NCI-H2196 (cell line): ENCODE data around the gene WNK4.
"Not testable (repeated sequence)": the region's sequence is repeated elsewhere in the genome, so short reads cannot be mapped to it uniquely, and the experiment has no call there.

Experiments
- DNase-seq: peaks from one replicate; lab custom pipeline; 2025; ENCODE audit not compliant: unreplicated experiment; lab: John Stamatoyannopoulos, UW

WNK4 gene

GRCh38 chr17:42769964-42770363 is 10.4 kb upstream of the WNK4 start:
- not testable (repeated sequence) for DNase-seq

DNA sequence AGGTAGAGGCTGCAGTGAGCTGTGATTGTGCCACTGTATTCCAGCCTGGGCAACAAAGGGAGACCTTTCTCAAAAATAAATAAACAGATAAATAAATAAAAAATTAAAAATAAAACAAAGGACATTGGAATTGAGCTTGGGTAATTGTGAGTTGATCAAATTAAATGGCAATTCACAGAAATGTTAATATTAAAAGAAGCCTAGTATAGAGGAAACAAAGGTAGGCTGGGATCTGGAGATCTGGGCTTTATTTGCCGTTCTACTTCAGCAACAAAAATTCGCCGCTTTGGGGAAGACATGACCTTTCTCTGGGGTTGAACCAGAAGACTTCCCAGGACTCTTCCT is 7.5 kb upstream of the WNK4 start:
- no peak for DNase-seq

DNA sequence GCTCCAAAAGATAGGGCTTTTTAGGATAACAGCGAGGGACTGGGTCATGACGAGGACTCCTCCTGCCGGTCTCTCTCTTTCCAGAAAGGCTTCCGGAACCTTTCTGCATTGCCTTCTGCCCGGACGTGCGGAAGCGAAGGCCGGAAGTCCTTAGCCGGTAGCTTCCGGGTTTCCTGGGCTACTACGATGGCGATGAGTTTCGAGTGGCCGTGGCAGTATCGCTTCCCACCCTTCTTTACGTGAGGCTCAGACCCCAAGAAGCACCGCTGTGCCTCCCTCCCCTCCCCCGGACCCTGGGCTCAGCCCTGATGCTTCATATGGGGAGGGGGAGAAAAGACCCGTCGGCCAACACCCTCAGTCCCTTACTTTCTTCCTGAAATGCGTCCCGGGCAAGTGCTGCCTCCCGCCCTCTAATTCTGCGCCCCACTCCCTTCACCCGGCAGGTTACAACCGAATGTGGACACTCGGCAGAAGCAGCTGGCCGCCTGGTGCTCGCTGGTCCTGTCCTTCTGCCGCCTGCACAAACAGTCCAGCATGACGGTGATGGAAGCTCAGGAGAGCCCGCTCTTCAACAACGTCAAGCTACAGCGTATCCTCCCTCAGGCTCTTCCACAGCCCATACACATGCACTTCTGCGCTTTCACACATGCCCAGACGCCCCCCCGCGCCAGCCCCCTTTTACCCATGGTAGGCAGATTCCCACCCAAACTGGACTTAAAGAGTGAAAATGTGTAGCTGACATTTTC is 6.9 kb upstream of the WNK4 start, which contains the start of gene VPS25:
VPS25 (plus strand) TSS at position 160 of the 746 bp plus-strand sequence; CDS start at position 187, 27 bp downstream.
- peak; percentile 57 for DNase-seq

- DNase-seq = no peak
Measured at GRCh38 chr17:42774066-42774745, 6.2 kb upstream of the WNK4 start.

GRCh38 chr17:42775534-42776098 is 4.8 kb upstream of the WNK4 start:
- DNase-seq = no peak

DNA sequence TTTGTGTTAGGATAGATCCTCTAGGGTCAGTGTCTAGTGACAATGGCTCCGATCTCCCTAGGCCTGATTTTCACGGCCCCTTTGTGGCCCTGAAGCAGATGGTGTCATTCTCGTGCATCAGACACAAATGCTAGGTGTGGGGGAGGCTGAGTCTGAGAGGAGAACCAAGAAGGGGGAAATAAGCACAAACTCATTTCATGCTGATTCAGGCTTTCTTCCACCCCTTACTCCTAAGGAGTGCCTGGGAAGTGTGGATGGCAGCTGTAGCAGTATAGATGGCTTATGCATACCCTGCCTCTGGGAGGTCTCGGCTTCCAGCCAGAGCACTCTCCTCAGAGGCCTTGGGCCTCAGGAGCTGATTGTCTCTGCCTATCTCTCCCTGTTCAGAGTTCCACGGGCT is 1.8 kb upstream of the WNK4 start:
- DNase-seq = no peak

DNA sequence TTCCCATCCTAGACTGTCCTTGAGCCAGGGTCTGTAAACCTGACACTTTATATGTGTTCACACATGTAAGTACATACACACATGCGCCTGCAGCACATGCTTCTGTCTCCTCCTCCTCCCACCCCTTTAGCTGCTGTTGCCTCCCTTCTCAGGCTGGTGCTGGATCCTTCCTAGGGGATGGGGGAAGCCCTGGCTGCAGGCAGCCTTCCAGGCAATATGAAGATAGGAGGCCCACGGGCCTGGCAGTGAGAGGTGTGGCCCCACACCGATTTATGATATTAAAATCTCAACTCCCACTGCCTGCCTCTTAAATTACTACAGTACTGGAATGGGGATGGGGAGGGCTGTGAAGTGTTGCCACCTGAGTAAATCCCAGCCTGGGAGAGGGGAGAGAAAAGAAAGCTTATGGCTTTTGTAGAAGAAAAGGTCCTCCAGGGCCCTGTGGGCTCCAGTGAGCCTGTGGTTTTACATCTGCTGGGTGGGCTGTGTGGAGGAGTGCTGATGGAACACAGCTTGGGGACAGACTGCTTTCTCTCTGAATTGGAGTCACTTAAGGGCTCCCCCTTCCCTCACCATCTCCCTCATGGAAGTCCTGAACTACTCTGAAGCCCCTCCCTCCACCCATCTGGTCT is 990 bp upstream of the WNK4 start:
- DNase-seq = no peak

DNA sequence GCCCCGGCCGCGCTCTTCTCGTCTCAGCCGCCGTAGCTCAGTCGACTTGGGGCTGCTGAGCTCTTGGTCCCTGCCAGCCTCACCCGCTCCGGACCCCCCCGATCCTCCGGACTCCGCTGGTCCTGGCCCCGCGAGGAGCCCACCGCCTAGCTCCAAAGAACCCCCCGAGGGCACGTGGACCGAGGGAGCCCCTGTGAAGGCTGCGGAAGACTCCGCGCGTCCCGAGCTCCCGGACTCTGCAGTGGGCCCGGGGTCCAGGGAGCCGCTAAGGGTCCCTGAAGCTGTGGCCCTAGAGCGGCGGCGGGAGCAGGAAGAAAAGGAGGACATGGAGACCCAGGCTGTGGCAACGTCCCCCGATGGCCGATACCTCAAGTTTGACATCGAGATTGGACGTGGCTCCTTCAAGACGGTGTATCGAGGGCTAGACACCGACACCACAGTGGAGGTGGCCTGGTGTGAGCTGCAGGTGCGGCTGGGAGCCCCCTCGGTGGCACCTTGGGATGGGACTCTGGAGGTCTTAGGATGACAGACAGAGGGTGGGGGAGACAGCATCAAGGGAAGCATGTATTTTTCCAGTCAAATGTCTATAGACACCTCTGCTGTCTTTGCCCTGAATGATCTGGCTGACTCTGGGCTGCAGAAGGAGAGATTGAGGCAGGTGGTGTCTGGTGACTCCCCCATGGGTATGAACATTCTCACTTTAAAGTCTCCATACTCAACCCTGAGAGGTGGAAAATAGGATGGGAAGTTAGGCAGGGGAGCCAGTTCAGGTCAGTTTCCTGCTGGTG is 635 bp downstream of the WNK4 start:
- DNase-seq = no peak

DNA sequence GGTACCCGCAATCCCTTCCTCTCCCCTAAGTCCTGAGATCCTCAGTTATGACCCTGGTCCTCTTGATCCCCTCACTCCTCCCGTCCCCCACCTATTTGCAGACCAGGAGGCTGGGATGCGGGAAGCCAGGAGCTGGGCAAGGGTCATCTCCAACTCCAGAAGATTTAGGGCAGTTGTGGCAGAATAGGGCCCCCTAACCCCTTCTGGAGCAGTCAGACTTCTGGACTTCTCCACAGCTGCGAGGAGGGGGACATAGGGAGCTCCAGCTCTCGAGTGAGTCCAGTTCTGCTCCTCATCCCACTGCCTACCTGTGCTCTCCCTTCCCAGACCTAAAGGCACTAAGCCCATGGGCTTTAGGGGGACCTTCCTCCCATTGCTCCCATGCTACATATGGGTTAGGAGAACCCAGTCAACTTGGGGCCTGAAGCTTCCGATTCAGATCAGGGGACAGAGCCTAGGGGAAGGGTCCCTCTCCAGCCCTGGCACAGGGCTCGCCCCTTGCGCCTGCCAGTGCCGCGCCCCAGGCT is 1.3 kb downstream of the WNK4 start:
- no peak for DNase-seq

GRCh38 chr17:42782166-42783061 is 2.0 kb downstream of the WNK4 start:
- no peak for DNase-seq

- no peak for DNase-seq
Measured at GRCh38 chr17:42783062-42783790, 2.8 kb downstream of the WNK4 start.

- no peak for DNase-seq
Measured at GRCh38 chr17:42783791-42784138, 3.4 kb downstream of the WNK4 start.

- DNase-seq = no peak
Measured at GRCh38 chr17:42784409-42784808, 4.0 kb downstream of the WNK4 start.

DNA sequence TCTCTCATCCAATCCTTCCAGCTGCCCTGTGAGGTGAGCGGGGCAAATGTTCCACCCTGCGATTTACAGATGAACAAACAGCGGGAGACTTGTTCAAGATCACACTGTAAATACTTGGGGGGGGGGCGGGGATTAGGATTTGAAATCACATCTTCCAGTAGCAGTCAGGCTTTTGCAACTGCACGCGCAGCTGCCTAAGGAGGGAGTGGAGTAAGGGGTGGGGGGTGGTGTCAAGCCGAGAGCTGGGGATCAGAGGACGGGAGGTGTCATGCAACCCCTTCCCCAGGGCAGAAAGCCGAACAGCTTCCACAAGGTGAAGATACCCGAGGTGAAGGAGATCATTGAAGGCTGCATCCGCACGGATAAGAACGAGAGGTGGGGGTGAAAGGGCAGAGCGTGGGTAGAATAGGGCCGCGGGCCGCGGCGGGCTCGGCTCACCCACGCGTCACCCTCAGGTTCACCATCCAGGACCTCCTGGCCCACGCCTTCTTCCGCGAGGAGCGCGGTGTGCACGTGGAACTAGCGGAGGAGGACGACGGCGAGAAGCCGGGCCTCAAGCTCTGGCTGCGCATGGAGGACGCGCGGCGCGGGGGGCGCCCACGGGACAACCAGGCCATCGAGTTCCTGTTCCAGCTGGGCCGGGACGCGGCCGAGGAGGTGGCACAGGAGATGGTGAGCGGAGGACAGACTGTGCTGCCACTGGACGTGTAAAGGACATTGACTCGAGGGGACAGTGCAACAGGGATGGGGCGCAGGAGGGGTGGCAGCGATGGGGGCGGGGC is 4.6 kb downstream of the WNK4 start:
- no peak for DNase-seq

DNA sequence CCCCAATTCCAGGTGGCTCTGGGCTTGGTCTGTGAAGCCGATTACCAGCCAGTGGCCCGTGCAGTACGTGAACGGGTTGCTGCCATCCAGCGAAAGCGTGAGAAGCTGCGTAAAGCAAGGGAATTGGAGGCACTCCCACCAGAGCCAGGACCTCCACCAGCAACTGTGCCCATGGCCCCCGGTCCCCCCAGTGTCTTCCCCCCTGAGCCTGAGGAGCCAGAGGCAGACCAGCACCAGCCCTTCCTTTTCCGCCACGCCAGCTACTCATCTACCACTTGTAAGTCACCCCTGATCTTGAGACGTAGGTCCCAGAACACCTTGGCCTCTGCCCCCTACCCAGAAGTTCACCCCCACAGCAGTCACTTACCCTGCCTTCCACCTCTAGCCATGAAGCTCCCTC is 6.9 kb downstream of the WNK4 start:
- DNase-seq = no peak

- DNase-seq = no peak
Measured at GRCh38 chr17:42791948-42792347, 11.5 kb downstream of the WNK4 start.

- DNase-seq = no peak
Measured at GRCh38 chr17:42792545-42792944, 12.1 kb downstream of the WNK4 start.

GRCh38 chr17:42795061-42795460 is 14.7 kb downstream of the WNK4 start:
- no peak for DNase-seq

DNA sequence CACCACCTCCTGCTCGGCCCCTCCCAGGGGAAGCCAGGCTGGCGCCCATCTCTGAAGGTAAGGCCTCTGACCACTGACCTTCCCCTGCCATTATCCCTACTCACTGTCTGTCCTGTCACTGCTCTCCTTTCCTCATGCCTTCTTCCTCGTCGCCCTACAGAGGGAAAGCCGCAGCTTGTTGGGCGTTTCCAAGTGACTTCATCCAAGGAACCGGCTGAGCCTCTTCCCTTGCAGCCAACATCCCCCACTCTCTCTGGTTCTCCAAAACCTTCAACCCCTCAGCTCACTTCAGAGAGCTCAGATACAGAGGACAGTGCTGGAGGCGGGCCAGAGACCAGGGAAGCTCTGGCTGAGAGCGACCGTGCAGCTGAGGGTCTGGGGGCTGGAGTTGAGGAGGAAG is 15.1 kb downstream of the WNK4 start:
- no peak for DNase-seq
